G401.6 (cell line): ENCODE results near the gene ATF6.

Experiments
- FAIRE-seq: peaks from 2 replicates; lab custom pipeline; 2012; peaks lifted over from hg19 to GRCh38; lab: Jason Lieb, UNC

The ATF6 gene

DNA sequence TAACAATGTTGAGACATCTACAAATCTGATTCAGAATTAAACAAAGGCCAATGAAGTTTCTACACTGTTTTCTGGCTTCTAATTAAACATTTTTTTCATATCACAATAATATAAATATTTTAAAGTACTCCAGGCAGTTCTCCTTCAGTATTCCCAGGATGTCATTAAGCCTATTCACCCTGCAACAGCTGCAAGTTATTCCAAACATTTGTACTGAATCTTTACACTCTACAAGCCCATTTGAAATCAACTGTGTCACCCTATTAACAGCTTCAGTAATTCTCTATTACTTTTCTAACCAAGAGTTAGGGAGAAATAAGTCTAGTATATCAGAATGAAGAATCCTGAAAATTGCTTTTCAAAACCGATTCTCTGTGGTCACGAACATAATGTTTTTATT lies 133.0 kb downstream of the ATF6 start:
- FAIRE-seq: no peak

DNA sequence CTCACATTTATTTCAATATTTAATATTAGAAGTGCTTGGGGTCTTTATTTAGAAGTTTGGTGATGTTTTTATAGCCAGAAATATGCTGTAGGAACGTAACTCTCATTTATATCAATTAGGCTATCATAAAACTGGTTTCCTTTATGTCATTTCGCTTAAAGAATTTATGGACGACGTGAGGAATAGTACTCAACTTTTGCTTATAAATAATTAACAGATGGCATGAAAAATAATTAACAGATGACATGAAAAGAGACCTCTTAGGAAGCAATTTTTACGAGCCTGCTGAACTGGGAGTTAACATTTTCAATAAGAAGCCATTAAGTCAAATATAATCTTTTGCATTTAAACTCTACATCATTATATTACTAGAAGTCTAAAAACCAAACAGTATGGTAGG lies 134.0 kb downstream of the ATF6 start:
- FAIRE-seq: no peak

DNA sequence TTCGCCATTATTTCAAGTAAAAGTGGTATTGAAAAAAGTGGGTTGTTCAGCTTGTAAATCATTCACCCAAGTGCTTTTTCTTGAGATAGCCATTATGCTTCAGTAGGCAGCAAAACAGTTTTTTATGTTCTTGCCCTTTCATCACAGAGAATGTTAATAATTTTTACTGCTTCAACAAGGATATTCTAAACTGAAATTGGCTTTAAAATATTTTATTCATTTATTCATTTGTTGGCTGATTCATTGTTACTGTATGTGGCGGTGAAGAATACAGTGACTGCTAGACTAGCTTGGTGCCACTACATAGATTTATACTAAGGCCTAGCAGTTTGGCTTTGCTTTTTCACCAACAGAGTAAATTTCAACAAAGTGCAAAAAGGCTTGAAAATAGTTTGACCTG lies 136.1 kb downstream of the ATF6 start:
- FAIRE-seq: no peak

DNA sequence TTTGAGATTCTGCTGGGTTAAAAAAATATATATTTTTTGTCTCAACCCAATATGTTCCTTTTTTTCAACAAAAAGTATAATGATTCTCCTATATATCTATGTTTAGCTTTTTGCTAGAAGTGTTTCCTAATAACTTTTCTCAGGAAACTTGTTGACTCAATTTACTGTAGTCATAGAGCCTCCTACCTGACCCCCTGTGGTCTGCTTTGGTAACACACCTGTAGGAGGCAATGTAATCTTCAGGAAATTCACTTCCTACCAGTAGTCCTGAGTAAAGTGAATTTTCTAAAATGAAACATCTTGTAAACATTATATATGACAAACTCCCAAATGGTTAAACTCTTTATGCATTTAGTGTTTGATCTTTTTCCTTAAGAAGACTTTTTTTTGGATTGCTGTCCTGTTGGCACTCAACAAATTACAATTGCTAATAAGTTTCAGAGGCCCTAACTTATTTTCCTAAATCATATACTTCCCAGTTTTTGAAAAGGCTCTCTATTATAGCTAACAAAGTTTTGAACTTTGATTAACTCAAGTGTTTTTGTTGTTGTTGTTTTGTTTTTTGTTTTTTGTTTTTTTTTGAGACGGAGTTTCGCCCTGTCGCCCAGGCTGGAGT lies 139.3 kb downstream of the ATF6 start:
- no peak for FAIRE-seq

DNA sequence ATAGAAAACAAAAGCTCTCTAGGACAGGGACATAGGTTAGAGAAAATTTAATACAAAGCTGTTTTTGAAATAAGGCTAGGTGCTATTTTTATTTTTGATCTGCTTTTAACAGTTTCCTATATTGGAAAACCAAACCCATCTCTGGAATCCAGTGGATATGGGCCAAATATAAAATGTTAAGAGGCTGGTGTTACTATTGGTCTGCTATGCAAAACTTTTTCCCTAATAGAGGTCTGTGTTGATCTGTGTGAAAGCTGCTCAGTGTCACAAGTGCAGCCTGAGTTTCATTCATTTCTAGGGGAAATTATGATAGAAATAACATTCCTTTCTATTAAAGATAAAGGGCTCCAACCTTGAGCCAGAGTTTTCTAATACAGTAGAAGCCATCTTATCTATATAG lies 141.1 kb downstream of the ATF6 start:
- no peak for FAIRE-seq

DNA sequence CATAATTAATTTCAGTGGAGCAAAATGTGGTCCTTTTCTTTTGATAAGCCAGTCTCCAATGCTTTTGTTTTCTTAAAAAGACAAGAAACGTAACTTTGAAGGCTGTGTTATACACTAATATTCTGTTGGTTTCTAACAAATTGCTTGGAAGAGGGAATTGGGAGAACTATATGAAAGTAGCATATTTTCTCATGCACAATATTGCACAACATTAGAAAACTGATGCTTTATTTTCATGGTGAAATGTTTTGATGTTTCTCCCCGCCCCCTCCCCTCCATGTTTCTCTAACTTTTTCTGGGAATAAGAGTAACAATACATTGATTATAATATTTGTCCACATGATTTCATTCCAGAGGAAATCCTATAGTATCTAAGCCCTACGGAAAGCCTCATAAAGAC lies 142.1 kb downstream of the ATF6 start:
- FAIRE-seq: no peak

DNA sequence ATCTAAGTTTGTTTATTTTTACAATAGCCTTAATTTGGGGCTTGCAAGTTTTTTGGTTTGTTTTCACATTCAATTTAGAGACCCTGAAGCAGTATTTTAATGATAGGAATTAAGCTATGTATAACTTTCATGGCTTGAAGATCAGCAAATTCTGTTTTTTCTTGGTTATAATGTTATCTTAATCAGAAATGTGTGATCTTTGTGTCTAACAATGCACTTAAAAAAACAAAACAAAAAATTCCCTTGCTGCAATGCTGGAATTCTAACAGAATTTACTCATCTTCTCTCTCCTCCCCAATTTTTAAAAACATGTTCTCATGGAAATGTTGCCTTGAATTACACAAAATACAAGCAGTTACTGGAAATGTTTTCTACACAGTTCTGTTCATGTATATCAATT lies 144.5 kb downstream of the ATF6 start:
- no peak for FAIRE-seq

DNA sequence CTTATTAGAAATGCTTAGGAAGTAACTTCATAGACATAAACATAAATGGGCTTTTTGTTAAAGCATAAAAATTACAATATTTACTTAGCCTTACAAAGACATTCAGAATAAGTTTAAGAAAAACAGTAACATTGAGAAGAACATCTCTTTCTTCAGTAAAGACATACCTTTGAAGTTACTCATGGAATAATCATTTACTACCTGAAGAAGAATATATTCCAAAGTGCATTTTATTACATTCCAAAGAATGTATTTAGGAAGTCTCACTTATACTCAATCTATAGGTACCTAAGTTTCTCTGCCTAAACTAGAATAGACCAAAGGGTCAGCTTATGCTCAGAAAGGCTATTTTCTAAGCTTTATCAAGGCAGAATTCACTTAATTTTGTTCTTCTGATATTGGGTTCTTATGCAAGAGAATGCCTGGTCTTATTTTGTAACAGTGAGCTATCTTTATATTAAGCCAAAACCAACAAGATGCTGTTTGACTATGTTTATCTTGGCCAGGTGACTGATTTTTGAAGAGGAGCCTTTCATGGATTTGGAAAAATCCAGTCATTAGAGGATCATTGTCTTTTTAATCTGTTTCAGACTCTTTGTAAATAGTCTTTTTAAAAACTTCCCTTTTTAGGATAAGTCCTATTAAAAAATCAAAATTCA lies 147.5 kb downstream of the ATF6 start:
- FAIRE-seq: no peak

DNA sequence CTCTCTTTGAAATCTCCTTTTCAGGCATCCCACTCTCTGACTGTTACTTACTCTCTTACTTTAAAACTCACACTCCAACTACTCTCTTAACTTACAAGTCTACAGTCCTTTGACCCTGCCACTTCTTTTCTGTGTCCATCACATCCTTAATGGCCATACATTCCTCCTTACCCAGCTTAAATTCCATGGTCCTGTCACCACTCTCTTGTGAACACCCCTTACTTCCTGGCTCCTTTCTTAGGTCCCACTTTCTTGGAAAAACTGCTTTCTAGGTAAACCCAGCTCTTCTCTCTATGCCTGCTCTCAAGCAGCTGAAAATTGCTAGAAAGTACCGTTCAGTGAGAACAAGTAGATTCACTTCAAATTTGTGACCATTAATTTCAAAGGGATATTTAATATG lies 148.5 kb downstream of the ATF6 start:
- FAIRE-seq: no peak

DNA sequence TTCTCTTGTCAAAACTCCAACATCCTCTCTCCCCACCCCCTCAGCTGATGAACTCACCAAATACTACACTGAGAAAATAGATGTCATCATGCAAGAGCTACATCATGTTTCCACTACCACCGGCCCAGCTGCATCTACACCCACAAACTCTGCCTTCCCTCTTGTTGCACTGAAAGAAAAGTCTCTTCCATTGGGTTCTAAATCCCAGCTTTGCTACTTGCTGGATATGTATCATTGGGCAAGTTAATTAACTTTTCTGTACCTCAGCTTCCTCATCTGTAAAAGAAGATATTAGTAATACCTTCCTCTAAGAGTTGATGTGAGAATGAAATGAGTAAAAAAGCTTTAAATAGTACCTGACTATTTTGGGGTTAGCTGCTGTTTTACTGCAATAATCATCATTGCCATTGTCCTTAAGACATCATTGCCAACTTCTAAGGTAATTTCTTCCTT lies 149.0 kb downstream of the ATF6 start:
- no peak for FAIRE-seq

DNA sequence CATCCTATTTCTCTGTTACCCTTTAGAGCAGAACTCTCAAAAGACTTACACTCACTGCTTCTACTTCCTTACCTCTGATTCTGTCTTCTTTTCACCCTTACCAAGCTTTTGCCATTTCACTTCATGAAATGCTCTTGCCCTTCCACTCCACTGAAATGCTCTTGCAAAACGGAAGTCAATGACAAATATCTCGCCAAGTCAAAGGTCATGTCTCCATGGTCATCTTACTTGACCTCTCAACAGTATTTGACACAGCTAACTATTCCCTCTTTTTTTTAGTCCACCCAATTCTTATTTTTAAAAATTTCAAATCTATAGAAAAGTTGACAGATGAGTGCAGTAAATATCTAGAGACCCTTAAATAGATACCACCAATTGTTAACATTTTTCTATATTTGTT lies 149.9 kb downstream of the ATF6 start:
- FAIRE-seq: no peak

DNA sequence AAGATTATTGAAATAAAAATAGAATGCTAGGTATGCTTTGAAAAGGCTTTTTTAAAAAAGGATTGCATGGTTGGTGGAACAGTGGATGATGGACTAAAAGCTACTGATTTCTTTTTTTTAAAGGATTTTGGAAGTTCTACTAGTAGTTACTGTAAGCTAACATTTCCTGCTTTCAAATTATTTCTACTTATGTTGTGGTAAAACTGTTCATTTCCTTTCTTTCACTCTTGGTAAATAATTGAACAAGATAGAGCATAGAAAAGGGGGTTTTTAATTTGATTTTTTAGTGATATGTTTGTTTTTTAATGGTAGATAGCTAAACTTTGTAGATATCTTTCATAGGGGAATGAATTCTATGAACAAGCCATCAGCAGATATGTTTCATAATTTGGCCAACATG lies 153.1 kb downstream of the ATF6 start:
- no peak for FAIRE-seq

DNA sequence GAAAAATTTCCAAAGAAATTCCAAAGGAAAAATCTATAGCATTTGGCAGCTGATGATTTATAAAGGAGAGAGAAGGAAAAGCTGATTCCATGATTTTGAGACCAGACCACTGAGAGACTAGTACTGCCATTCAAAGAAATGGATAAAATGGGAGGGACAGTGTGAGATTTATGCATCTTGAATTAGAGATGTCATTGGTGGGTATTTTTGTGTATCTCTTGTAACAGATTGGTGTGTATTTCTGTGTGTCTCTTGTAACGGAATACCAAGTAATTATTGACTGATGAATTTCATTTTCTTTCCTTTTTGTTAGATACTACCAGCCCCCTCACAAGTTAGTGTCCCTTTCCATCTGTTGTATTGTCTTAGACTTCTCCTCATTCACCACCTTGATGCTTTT lies 155.4 kb downstream of the ATF6 start:
- no peak for FAIRE-seq

DNA sequence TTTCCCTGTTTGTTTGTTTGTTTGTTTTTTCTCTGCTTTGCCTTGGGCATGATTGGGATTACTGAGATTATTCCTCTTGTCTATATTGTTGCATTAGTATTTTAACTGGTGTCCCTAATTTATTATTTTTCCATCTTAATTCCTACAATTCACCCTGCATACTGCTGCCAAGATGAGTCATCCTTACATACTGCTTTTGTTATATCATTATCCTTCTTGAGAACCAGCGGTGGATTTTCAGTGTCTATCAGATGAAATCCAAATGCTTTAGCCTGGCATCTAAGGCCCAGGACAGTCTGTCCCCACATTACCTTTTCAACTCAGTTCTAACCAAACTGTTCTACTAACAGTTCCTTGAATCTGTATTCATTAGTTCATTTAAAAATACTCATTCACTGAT lies 155.9 kb downstream of the ATF6 start:
- no peak for FAIRE-seq

DNA sequence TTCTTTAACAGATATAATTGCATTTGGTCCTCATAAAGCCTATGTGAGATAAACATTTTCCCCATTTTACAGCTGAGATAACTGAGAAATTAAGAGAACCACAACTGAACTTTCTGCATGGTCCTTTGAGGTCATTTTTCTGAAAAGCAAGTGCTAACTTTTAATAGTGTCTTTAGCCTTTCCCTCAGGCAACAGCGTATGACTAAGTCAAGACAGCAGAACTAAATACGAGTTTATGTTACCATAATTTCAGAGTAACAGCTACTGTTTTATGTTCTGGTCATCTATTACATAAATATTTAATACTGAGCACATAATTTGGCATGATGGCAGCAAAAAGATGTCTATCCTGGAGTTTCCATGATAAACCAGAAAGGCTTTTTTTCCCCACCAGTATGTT lies 161.9 kb downstream of the ATF6 start:
- FAIRE-seq: no peak

DNA sequence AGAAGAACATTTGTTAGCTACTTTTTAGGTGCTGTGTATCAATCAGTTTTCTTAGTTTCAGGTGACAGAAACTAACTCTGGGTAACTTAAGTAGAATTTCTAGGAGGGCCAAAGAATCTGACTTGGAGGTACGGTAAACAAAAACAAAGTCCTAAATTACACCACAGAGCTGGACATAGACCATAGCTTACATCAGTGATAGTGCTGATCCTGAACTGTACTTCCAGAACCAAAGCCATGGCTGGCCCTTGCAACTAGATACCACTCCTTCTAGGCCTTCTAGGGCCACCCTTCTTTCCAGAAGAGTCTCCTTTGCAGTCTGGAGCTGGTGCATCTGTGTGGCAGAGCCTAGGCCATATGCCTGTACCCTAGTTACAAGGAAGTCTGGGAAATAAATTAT lies 163.0 kb downstream of the ATF6 start:
- no peak for FAIRE-seq

DNA sequence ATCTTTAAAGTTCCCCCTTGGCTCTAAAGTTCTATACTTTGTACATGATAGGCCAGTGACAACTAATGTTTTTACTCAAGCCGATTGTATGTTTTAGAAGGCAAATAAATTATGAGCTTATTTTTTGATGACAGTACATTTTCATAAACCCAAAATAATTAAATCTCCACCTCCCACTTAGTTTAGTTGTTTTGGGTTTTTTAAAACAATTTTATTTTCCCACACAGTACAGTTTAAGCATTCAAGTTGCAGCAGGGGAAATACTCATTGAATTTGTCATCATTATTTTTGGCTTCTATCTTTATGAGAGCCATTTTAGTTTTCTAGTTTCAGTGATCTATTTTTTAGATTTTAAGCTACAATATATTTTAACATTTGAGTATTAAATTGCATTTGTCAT lies 163.9 kb downstream of the ATF6 start:
- no peak for FAIRE-seq

DNA sequence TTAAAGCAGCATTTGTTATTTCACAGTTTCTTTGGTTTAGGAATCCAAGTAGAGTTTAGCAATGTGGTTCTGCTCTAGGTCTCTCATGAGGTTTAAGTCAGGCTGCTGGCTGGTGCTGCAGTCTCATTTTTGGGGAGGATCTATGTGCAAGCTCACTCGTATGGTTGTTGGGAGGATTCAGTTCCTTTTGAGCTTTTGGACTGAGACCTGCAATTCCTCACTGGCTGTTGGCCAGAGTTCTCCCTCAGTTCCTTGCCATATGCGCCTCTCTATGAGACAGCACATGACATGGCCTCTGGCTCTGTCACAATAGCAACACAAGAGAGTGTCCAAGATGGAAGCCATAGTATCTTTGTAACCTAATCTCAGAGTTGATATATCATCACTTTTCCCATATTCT lies 166.5 kb downstream of the ATF6 start:
- no peak for FAIRE-seq

DNA sequence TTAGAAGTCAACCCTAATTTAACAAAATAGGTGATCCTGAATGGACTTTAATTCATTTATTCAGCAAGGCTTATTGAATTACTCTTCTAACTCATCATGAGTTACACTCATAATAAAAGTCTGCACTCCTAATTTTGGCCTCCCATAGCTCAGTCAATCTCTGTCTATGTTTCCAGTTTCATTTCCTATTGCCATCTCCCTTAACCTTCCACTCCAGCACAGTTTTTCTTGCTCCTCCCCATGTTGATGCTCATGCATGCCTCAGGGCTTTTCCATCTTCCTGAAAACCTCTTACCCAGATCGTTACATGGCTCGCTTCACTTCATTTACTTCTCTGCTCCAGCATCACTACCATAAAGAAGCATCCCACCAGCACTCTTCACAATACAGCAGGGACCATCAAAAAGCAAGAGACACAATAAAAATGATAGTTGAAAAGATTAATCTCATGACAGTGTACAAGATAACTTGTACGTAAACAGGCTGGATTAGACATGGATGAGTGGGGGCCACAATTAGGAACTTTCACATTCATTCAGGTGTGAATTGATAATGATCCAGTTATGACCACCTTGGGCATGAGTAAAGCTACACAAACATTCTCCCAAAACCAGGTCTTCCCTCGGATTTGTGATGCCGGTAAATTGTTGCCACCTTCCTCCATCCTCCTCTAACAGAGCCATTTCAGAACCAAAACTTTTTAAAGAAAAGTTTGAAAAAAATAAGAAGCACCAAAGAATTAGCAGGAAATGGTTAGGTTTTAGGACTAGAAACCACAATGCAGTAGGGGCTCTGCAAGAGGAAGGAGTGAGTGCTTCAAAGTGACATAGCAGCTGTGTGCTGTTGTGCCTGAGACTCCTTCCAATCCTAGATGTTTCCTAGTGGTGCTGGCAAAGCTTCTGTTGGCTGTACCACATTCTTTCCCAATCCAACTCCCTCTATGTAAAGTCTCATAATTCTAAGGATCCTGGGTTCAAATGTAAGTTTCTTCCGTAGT lies 167.8 kb downstream of the ATF6 start:
- FAIRE-seq: no peak

DNA sequence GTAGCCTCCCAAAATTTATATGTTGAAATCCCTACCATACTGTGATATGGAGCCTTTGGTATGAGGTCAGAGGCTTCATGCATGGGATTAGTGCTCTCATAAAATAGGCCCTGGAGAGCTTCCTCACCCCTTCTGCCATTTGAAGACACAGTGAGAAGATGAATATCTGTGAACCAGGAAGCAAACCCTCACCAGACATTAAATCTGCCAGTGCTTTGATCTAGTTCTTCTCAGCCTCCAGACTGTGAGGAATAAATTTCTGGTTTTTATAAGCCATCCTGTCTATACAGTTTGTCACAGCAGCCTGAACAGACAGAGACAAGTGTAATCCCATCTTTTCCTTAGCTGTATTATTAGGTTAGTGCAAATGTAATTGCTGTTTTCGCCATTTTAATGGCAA lies 169.1 kb downstream of the ATF6 start:
- FAIRE-seq: no peak

DNA sequence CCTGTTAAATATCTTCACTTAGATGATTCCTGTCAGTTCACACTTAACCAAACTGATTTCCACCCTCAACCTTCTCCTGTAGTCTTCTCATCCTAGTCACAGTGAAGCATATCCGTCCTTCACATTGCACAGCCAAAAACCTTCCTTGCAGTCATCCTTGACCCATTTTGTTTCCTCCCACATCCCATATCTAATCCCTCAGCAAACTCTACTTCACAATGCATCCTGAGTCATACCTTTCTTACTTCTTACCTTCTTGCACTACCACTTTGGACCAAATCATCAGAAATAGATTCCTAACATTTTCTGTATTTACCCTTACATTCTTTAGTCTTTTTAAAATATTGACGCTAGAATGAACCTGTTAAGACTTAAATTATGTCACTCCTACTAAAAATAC lies 170.7 kb downstream of the ATF6 start:
- FAIRE-seq: no peak

DNA sequence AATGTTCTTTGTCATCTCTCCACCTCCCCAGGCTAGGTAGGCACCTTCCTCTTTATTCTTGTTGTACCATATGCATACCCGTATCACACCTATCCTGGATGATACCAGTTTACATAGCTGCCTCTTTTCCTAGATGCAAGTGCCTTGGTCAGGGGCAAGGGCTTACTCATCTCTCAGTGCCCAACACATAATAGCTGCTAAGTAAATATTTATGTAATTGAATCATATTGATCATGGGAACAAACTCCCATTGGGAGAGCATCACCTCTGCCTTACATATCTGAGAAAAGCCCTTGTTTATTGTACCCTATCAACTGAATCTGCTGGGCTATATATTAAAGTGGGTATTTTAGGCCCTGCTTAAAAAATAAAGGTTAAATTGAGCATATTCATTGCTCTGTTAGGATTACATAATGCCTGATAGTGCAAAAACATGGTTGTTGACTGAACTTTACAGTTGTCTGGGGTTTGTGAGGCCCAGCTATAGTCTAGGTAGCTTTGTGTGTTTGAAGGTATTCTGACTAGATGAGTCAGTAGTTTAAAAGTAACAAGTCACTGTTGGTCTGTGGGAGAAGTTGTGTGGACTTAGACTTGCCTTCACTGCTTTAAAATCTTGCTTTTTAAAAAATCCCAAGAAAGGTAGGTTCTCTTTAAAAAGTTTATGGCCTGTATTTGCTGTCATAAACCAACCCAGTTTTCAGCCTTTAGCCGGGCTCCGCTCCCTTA lies 174.9 kb downstream of the ATF6 start:
- FAIRE-seq: no peak
